ENCODE measurements around the gene SLC17A8.

DNA sequence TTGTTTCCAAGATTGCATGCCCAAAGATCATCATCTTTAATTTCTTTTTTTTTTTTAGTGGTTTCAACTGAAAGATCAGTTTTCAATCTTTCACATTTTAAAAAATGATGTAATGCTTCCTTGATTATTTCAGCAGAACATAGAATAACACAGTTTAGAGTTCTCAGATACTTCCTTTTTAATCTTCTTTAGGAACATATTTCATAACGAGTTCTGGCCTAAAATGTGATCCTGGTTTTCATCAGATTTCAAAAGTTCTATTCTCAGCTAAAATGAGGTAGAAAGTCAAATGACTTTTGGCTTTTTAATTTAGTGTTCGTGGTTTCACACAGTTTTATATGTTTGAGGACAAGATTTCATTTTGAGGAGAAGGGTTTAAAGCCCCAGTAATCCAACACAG is 76.8 kb downstream of the SLC17A8 start:
- TF ChIP-seq, protein P1, sequence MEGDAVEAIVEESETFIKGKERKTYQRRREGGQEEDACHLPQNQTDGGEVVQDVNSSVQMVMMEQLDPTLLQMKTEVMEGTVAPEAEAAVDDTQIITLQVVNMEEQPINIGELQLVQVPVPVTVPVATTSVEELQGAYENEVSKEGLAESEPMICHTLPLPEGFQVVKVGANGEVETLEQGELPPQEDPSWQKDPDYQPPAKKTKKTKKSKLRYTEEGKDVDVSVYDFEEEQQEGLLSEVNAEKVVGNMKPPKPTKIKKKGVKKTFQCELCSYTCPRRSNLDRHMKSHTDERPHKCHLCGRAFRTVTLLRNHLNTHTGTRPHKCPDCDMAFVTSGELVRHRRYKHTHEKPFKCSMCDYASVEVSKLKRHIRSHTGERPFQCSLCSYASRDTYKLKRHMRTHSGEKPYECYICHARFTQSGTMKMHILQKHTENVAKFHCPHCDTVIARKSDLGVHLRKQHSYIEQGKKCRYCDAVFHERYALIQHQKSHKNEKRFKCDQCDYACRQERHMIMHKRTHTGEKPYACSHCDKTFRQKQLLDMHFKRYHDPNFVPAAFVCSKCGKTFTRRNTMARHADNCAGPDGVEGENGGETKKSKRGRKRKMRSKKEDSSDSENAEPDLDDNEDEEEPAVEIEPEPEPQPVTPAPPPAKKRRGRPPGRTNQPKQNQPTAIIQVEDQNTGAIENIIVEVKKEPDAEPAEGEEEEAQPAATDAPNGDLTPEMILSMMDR (conservative IDR thresholded peaks at IDR 0.05): no peak
- TF ChIP-seq EZH2 (IDR thresholded peaks at IDR 0.05; ENCODE audit: low read depth): no peak

Data from PC-9 (cell line).